Immature natural killer cell (primary cell): ENCODE measurements around the gene CRLF1. TPM values are rescaled to one million over a fixed set of nuclear protein-coding genes. Genes with fewer than 3 reads are reported as not detected.
A peak's percentile ranks its signal among the peaks of the same experiment; 100 is the strongest.

Experiments
- DNase-seq, 3 donors: peaks; one replicate each; pipeline ENCODE4 v3.0.0; 2022; ENCODE audit warnings: mixed read lengths in 1 of 3
- H3K27ac Mint-ChIP-seq, 6 donors: one replicate each; pipeline ENCODE4 v1.8.0; 2020; ENCODE audit warnings: mixed read lengths in 6 of 6, mild to moderate bottlenecking in 5 of 6, inconsistent platforms in 4 of 6, moderate library complexity in 3 of 6
- H3K27me3 Mint-ChIP-seq, 3 donors: one replicate each; pipeline ENCODE4 v1.8.0; 2020 to 2021; ENCODE audit warnings: low read depth in 3 of 3, mild to moderate bottlenecking in 3 of 3, mixed read lengths in 3 of 3, moderate library complexity in 3 of 3, inconsistent platforms in 1 of 3
- H3K36me3 Mint-ChIP-seq, 3 donors: one replicate each; pipeline ENCODE4 v1.8.0; 2020; ENCODE audit warnings: mixed read lengths in 3 of 3, inconsistent platforms in 2 of 3, mild to moderate bottlenecking in 2 of 3
- H3K4me1 Mint-ChIP-seq, 2 donors: one replicate each; pipeline ENCODE4 v1.8.0; 2020; ENCODE audit warnings: inconsistent platforms in 2 of 2, mild to moderate bottlenecking in 2 of 2, mixed read lengths in 2 of 2, moderate library complexity in 1 of 2
- H3K4me3 Mint-ChIP-seq, 5 donors: one replicate each; pipeline ENCODE4 v1.8.0; 2020; ENCODE audit warnings: mild to moderate bottlenecking in 5 of 5, mixed read lengths in 5 of 5, inconsistent platforms in 3 of 5, moderate library complexity in 3 of 5
- H3K9me3 Mint-ChIP-seq, 6 donors: one replicate each; pipeline ENCODE4 v1.8.0; 2020; ENCODE audit warnings: mild to moderate bottlenecking in 6 of 6, mixed read lengths in 6 of 6, inconsistent platforms in 4 of 6, moderate library complexity in 3 of 6
- polyA plus RNA-seq, 3 donors: library from polyadenylated mRNA; unstranded; fragments of 300-500 nt; fragmentation: Illumina TruSeq; gene quantifications; one replicate each; pipeline ENCODE4 v1.2.3, GENCODE V29; 2021

Gene CRLF1
- polyA plus RNA-seq, 3 donors from 2014 or later, result 0.89 to 1.2 TPM; not detected in 1

GRCh38 chr19:18610245-18610555, 3.6 kb upstream of the CRLF1 start:
- Mint-ChIP-seq H3K9me3 (no peaks in the 10 kb centered on the region), H3K27me3 (peaks cover 20 to 33% (median 23%) of the 10 kb centered on the region in 3 donors), H3K4me3 (no peak overlapping the region), H3K27ac (no peak overlapping the region), H3K4me1 (peaks cover 5 to 19% of the 10 kb centered on the region in 2 donors), H3K36me3 (no peaks in the 10 kb centered on the region)
- DNase-seq, result no peak

- Mint-ChIP-seq H3K27me3 (peaks cover 22 to 33% (median 24%) of the 10 kb centered on the region in 3 donors), H3K27ac (no peak overlapping the region), H3K36me3 (no peaks in the 10 kb centered on the region), H3K4me1 (peaks cover 5 to 19% of the 10 kb centered on the region in 2 donors), H3K4me3 (no peak overlapping the region), H3K9me3 (no peaks in the 10 kb centered on the region)
- DNase-seq, result no peak
Observed at GRCh38 chr19:18609717-18610051, 3.1 kb upstream of the CRLF1 start.

- Mint-ChIP-seq H3K27me3 (peaks cover 19 to 28% (median 24%) of the 10 kb centered on the region in 3 donors), H3K36me3 (no peaks in the 10 kb centered on the region), H3K9me3 (no peaks in the 10 kb centered on the region), H3K4me3 (peak overlapping the region in 2 of 5 donors; percentile 40 to 50), H3K4me1 (peaks cover 5 to 17% of the 10 kb centered on the region in 2 donors), H3K27ac (no peak overlapping the region)
- no peak for DNase-seq
Observed at GRCh38 chr19:18608805-18609716, 2.5 kb upstream of the CRLF1 start.

GRCh38 chr19:18608102-18608804, 1.7 kb upstream of the CRLF1 start:
- Mint-ChIP-seq H3K27ac (no peak overlapping the region), H3K27me3 (peaks cover 19 to 24% (median 22%) of the 10 kb centered on the region in 3 donors), H3K9me3 (no peaks in the 10 kb centered on the region), H3K4me1 (peaks cover 5 to 17% of the 10 kb centered on the region in 2 donors), H3K4me3 (peak overlapping the region in 1 of 5 donors; percentile 50), H3K36me3 (no peaks in the 10 kb centered on the region)
- no peak for DNase-seq

GRCh38 chr19:18607226-18608101, 865 bp upstream of the CRLF1 start:
- Mint-ChIP-seq H3K27ac (no peak overlapping the region), H3K36me3 (no peaks in the 10 kb centered on the region), H3K27me3 (peaks cover 25 to 28% (median 26%) of the 10 kb centered on the region in 3 donors)

GRCh38 chr19:18605546-18606280, 886 bp downstream of the CRLF1 start:
- H3K27me3 Mint-ChIP-seq, result peaks cover 20 to 29% (median 22%) of the 10 kb centered on the region in 3 donors
- peaks cover 0 to 3% (median 0%) of the 10 kb centered on the region in 6 donors for H3K9me3 Mint-ChIP-seq
- no peaks in the 10 kb centered on the region for H3K36me3 Mint-ChIP-seq
- no peak overlapping the region for H3K27ac Mint-ChIP-seq
- H3K4me3 Mint-ChIP-seq, result peak overlapping the region in 1 of 5 donors; percentile 55
- peaks cover 0 to 3% of the 10 kb centered on the region in 2 donors for H3K4me1 Mint-ChIP-seq
- no peak for DNase-seq

More at GRCh38 chr19:18607226-18608101, 865 bp upstream of the CRLF1 start:
- DNase-seq, result no peak
- peaks cover 5 to 14% of the 10 kb centered on the region in 2 donors for H3K4me1 Mint-ChIP-seq
- peaks cover 0 to 3% (median 0%) of the 10 kb centered on the region in 6 donors for H3K9me3 Mint-ChIP-seq
- H3K4me3 Mint-ChIP-seq, result no peak overlapping the region

GRCh38 chr19:18605196-18605545, 1.4 kb downstream of the CRLF1 start:
- peaks cover 0 to 3% (median 0%) of the 10 kb centered on the region in 6 donors for H3K9me3 Mint-ChIP-seq
- H3K27me3 Mint-ChIP-seq, result peaks cover 20 to 29% (median 22%) of the 10 kb centered on the region in 3 donors
- no peak for DNase-seq
- no peaks in the 10 kb centered on the region for H3K36me3 Mint-ChIP-seq
- H3K4me1 Mint-ChIP-seq, result peaks cover 0 to 3% of the 10 kb centered on the region in 2 donors
- peak overlapping the region in 1 of 5 donors; percentile 55 for H3K4me3 Mint-ChIP-seq
- no peak overlapping the region for H3K27ac Mint-ChIP-seq

- Mint-ChIP-seq H3K36me3 (no peaks in the 10 kb centered on the region), H3K27ac (no peak overlapping the region), H3K9me3 (peaks cover 0 to 3% (median 0%) of the 10 kb centered on the region in 6 donors), H3K4me3 (no peak overlapping the region), H3K27me3 (peaks cover 20 to 29% (median 22%) of the 10 kb centered on the region in 3 donors), H3K4me1 (peaks cover 0 to 3% of the 10 kb centered on the region in 2 donors)
- DNase-seq, result no peak
Observed at GRCh38 chr19:18604820-18605159, 1.8 kb downstream of the CRLF1 start.

- H3K27ac Mint-ChIP-seq, result no peak overlapping the region
- H3K4me3 Mint-ChIP-seq, result no peak overlapping the region
- peaks cover 0 to 3% of the 10 kb centered on the region in 2 donors for H3K4me1 Mint-ChIP-seq
- no peaks in the 10 kb centered on the region for H3K36me3 Mint-ChIP-seq
- DNase-seq, result no peak
- peaks cover 0 to 3% (median 0%) of the 10 kb centered on the region in 6 donors for H3K9me3 Mint-ChIP-seq
- peaks cover 19 to 27% (median 20%) of the 10 kb centered on the region in 3 donors for H3K27me3 Mint-ChIP-seq
Observed at GRCh38 chr19:18603958-18604819, 2.4 kb downstream of the CRLF1 start.

GRCh38 chr19:18603255-18603957, 3.2 kb downstream of the CRLF1 start:
- Mint-ChIP-seq H3K4me1 (peaks cover 0 to 3% of the 10 kb centered on the region in 2 donors), H3K27ac (no peak overlapping the region), H3K36me3 (no peaks in the 10 kb centered on the region), H3K9me3 (peaks cover 0 to 3% (median 0%) of the 10 kb centered on the region in 6 donors), H3K27me3 (peaks cover 11 to 24% (median 16%) of the 10 kb centered on the region in 3 donors), H3K4me3 (peak overlapping the region in 1 of 5 donors; percentile 29)
- DNase-seq, result no peak

GRCh38 chr19:18601875-18602274, 4.7 kb downstream of the CRLF1 start:
- Mint-ChIP-seq H3K36me3 (no peaks in the 10 kb centered on the region), H3K4me1 (peaks cover 0 to 3% of the 10 kb centered on the region in 2 donors), H3K4me3 (no peak overlapping the region), H3K9me3 (peaks cover 0 to 3% (median 0%) of the 10 kb centered on the region in 6 donors), H3K27me3 (peaks cover 11 to 19% (median 14%) of the 10 kb centered on the region in 3 donors), H3K27ac (no peak overlapping the region)
- DNase-seq, result no peak
